HK-2 (cell line): Measurements from ENCODE around the gene ITPR1.

Source experiments
- DNase-seq: peaks from one replicate; pipeline ENCODE4 v3.0.0-alpha.2; 2018; ENCODE audit not compliant: unreplicated experiment

Gene ITPR1

DNA sequence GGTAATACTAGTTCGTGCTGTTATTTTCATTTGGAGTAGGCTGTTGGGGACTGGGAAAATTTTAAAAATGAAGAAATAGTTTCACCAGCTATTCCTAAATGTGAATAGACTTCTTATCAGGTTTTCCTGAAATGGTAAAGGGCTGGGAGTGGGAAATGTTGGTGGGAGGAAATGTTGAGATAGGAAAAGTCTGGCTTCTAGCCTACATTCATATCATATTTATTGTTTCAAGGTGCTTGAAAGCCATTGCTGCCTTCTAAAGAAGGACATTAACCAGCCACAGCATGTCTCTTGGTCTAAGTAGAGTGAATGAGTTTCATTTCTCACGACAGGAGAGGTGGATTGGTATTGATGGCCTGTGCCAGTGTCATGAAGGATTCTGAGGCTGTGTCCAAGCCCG, 288.9 kb downstream of the ITPR1 start:
- DNase-seq, result no peak

GRCh38 chr3:4785551-4785950, 292.4 kb downstream of the ITPR1 start:
- no peak for DNase-seq

DNA sequence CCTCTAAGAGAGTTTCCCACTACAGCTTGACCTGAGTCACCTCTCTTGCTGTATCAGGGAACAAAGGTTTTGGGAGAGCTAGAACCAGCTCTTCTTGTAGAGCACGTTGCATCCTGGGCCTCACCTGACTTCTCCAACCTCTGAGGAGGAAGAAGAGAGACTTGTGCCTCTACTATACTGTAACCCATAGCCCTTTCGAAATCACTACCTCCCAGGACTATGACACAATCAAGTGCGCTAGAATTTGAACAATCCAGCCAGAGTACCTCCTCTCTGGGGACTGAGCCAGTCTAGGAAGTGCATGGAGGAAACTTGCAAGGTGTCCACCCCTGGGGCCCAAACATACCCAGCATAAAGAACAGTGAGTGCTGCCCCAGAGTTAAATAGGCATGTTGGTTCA, 293.3 kb downstream of the ITPR1 start:
- no peak for DNase-seq

DNA sequence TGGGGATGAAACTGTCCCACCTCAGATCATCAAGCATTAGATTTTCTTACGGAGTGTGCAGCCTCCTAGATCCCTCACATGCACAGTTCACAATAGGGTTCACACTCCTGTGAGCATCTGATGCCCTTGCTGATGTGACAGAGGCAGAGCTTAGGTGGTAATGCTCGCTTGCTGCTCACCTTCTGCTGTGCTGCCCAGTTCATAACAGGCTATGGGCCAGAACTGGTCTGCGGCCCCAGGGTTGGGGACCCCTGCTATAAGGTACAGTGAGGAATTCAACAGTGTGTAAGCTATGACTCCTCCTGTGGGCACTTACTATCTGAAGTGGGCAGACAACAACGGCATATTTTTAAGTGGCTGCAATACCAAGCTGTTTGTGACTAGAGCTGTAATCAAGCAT, 298.2 kb downstream of the ITPR1 start:
- no peak for DNase-seq

DNA sequence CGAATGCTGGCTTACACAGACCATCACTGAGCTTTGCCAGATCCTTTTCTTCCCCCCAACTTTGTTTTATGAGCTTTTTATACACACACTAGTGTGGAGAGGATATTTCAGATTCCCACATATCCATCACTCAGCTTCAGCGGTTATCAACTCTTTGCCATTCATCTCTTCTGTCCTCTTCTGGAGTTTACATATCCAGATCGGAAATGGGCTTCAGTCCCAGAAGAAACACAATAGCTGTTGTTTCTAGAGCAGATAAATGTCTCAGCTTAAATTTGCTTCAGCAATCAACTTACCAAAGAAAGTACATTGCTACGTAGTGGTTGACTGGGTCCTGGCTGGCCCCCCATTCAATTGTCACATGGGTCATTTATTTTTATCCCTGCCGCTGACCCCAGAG, 300.2 kb downstream of the ITPR1 start:
- DNase-seq, result no peak

- DNase-seq, result no peak
Measured at GRCh38 chr3:4794331-4794730, 301.2 kb downstream of the ITPR1 start.

- no peak for DNase-seq
Measured at GRCh38 chr3:4794798-4795197, 301.6 kb downstream of the ITPR1 start.

DNA sequence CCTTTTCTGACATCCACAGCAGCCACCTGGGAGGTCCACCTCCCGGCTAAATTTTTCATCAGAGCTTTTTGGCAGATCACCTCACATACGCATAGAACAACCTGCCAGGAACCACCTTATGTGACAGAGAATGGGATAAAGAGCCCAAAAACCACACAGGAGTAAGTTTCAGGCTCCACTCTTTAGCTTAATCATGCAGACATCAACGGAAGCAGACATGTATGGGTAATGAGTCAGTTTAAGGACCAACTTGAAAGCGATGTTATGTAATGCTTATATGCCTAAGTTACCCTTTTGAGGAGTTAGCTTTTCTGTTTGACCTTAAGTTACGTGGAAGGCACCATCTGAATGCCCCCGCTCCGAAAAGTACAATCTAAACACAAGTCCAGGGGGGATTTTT, 302.8 kb downstream of the ITPR1 start:
- no peak for DNase-seq

DNA sequence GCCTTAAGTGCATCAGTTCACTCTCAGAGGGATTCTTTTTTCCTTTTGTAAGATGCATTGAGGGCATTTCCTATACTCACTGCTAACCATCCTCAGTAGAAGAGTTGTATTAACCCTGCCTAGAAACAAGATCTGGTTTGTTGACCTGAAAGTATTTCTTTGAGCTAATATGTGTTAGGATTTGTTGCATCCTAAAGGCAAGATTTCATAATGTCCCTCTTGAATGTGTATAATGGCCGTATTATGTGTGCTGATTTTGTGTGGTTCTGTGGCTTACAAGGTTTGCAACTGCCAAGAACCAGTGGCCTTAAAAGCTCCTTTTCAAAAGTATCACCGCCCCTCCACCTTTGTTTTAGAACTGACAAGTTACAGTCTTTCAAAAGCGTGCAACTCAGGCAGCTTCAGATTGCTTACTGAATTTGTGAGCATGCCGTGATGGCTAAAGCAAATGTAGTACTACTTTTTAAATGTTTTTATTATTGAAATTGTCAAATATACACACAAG, 304.1 kb downstream of the ITPR1 start:
- no peak for DNase-seq

GRCh38 chr3:4799266-4800256, 306.4 kb downstream of the ITPR1 start:
- DNase-seq, result no peak

DNA sequence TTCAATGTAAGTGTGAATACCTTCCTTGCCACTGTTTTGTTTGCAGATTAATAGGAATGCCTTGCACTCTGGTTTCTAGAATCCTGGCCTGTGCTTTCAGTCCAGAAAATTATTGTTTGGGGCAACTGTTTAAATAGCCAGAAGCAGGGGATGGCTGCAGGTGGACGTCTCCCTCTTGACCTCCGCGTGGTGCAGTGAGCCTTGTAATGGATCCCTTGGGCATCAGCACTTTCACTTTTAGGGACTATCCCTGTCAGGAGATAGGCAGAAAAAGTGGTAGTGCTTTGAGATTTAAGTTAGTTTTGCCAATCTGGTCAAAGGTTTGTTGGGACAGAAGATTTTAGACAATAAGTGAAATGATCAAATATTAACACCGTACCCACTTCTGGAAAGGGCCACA, 307.4 kb downstream of the ITPR1 start:
- no peak for DNase-seq

DNA sequence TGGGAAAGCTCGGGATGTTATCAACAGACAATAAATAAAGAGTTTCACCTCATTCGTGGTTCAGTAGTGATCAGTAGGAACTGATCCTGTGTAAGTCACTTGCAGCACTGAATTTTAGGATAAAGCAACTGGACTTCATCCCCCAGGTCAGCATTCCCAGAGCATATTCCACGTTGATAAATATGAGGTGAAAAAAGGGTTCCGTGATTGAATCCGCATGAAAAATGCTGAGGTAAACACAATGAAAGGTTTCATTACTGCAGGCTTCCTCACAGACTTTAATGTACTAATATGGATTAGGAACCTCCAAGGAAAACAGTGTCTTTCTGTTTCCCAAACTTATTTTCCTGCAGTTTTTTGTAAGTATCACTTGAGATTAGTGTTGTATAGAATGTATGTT, 308.7 kb downstream of the ITPR1 start:
- DNase-seq, result no peak

GRCh38 chr3:4802903-4803302, 309.8 kb downstream of the ITPR1 start:
- DNase-seq, result no peak

- no peak for DNase-seq
Measured at GRCh38 chr3:4804161-4805058, 311.3 kb downstream of the ITPR1 start.

- no peak for DNase-seq
Measured at GRCh38 chr3:4805662-4806061, 312.5 kb downstream of the ITPR1 start.

- DNase-seq, result no peak
Measured at GRCh38 chr3:4806535-4807108, 313.5 kb downstream of the ITPR1 start.

DNA sequence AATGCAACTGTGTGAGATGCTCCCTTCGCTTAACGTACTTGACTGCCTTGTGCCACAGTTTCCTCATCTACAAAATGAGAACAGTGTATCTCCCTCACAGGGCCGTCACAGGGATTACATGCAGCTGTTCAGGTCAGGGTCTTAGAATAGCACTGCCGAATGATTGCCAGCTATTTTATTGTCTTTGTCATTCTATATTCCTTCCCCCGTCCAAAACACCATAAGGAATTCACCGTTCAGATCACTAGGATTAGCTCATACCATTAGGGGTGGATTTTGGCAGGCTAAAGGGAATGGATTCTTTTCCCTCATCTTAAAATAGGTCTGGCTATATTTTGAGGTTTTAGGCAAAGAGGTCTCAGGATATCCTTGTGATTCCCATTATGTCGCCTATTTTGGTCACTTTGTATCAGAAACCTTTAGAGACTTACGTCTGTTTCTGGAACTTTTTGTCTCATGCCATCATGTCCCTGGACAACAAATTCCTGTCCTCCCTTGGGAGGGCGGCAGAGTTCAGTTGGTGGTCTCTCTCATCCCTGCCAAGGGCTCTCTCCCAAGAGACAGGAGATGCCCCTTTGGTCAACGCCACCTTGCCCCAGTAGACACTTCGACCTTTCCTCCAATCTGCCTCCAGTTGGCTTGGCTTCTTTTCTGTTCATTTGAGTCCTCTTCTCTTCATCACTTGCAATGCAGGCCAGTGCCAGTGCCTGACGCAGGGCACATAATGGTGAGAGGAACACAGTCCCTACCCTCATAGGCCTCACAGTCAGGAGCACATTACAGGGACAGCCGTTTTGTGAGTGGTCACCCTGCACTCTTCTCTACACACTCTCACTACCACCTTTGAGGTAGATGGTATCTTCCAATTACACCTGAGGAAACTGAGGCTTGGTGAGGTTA, 314.5 kb downstream of the ITPR1 start:
- DNase-seq, result no peak

DNA sequence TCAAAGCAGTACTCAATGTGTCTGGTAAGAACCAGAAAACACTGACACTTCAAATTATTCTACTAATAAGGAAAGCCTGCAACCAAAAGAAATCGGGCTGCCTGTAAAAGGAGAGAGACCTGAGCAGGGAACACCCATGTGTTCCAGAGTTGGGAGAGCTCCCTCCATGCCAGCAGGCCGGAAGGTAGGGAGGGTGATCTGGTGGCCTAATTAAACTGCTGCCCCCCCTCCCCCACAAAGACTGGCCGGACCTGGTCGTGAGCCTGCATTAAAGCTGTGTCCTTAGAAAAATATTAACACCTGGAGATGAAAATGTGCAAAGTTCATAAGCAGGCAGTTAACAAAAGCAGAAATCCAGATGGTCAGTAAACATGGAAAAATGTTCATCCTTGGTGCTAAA, 315.5 kb downstream of the ITPR1 start:
- no peak for DNase-seq

- DNase-seq, result no peak
Measured at GRCh38 chr3:4809922-4810321, 316.8 kb downstream of the ITPR1 start.

GRCh38 chr3:4812591-4812990, 319.4 kb downstream of the ITPR1 start:
- DNase-seq, result no peak

DNA sequence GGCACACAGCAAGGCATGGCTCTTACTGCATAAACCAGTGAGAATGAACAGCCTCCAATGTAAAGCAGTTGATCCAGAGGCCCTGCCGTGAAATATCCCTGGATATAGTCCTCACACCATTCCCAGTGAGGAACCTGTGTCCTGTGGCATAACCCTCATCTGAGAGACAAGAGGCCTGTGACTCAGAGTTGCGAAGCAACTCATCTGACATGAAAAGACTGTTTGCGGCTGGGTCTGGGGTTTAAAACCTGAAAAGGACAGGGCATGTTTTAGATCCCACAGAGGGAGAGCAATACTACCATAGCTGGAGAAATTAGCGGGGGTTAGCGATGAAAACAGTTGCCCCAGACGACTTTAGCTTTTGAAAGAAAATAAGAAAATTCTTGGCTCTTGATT, 320.8 kb downstream of the ITPR1 start:
- no peak for DNase-seq
